ENCODE data around the gene AUP1.
"Not testable (repeated sequence)": the region's sequence is repeated elsewhere in the genome, so short reads cannot be mapped to it uniquely, and the experiment has no call there.

DNA sequence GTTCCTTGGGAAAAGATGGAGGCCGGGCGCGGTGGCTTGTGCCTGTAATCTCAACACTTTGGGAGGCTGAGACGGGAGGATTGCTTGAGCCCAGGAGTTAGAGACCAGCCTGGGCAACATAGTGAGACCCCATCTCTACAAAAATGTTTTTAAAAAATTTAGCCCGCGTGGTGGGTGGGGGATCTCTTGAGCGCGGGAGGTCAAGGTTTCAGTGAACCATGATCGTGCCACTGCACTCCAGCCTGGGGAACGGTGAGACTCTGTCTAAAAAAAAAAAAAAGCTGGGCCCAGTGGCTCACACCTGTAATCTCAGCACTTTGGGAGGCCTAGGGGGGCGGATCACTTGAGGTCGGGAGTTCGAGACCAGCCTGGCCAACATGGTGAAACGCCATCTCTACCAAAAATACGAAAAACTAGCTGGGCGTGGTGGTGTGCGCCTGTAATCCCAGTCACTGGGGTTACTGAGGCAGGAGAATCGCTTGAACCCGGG lies 45.8 kb downstream of the AUP1 start:
- not testable (repeated sequence) for TF ChIP-seq CBX5 (IDR thresholded peaks at IDR 0.05; ENCODE audit: low read depth); ASH2L (IDR thresholded peaks at IDR 0.05; ENCODE audit: borderline replicate concordance, low read depth); SREBF2 (IDR thresholded peaks at IDR 0.05; ENCODE audit: low read length); KAT2A (conservative IDR thresholded peaks at IDR 0.05; ENCODE audit: control insufficient read depth, low read depth, low read length); CTCF (IDR thresholded peaks at IDR 0.05 in 2 of 3, conservative IDR thresholded peaks at IDR 0.05 in 1 of 3; ENCODE audit: control insufficient read depth in 2 of 3, extremely low read depth in 1 of 3, insufficient read depth in 1 of 3, low read depth in 3 of 3, low read length in 3 of 3)

Data from GM12878 (cell line).